ENCODE data around the gene BICD2. TPM values are rescaled to one million over a fixed set of nuclear protein-coding genes. Genes with fewer than 3 reads are reported as not detected.

The BICD2 gene
- total RNA-seq, 1 donor from 2014 or later, result 48.2 TPM

DNA sequence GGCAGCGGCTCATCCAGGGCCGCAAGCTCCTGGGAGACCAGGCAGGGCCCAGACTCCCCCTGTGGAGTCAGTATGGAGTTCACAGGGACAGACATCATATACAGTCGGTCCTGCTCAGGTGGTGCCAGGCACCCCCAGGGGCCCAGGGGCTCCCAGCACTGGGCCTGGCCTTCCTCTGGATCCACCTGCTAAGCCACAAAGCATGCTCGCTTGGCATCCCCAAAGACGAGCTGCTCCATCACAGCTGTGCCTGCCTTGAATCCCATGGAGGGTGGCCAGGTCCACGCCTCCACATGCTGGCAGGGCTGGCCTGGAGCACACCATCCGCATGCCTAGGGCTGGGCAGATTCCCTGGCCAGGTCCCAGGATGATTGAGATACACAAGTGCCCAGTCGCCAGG is 4.6 kb downstream of the BICD2 start:
- Histone ChIP-seq H3K4me2 (ENCODE audit: low read length) (no peak overlapping the region), H4K20me1 (ENCODE audit: insufficient read depth, low read length) (peaks cover 64% of the 10 kb centered on the region), H3K27me3 (ENCODE audit: insufficient read depth, low read length) (no peaks in the 10 kb centered on the region), H3K9ac (ENCODE audit: low read length) (no peak overlapping the region), H3K27ac (ENCODE audit: low read depth, low read length) (no peak overlapping the region), H3K4me3 (ENCODE audit: insufficient read depth, low read depth, low read length) (no peak overlapping the region), H3K4me1 (ENCODE audit: insufficient read depth, low read length) (peaks cover 6% of the 10 kb centered on the region), H3K9me3 (ENCODE audit: insufficient read depth, low read depth, low read length) (no peaks in the 10 kb centered on the region), H3K79me2 (ENCODE audit: insufficient read depth, low read length) (peaks cover 83% of the 10 kb centered on the region), H3K36me3 (ENCODE audit: insufficient read depth, low read length) (no peaks in the 10 kb centered on the region), H2AFZ (ENCODE audit: low read depth, low read length) (no peak overlapping the region)
- Mint-ChIP-seq H3K27me3 (ENCODE audit: low read depth, unreplicated experiment) (no peaks in the 10 kb centered on the region), H3K27ac (ENCODE audit: unreplicated experiment) (no peak overlapping the region), H3K4me1 (ENCODE audit: low read depth, unreplicated experiment) (peaks cover 15% of the 10 kb centered on the region), H3K36me3 (ENCODE audit: low read depth, unreplicated experiment) (no peaks in the 10 kb centered on the region), H3K9me3 (ENCODE audit: unreplicated experiment) (no peaks in the 10 kb centered on the region), H3K4me3 (ENCODE audit: unreplicated experiment) (no peak overlapping the region)
- FAIRE-seq (no peak), DNase-seq (ENCODE audit: low read depth) (no peak)
- no peak for TF ChIP-seq EZH2 (IDR thresholded peaks at IDR 0.05; ENCODE audit: insufficient read depth, low read length)
- TF ChIP-seq, protein P1, sequence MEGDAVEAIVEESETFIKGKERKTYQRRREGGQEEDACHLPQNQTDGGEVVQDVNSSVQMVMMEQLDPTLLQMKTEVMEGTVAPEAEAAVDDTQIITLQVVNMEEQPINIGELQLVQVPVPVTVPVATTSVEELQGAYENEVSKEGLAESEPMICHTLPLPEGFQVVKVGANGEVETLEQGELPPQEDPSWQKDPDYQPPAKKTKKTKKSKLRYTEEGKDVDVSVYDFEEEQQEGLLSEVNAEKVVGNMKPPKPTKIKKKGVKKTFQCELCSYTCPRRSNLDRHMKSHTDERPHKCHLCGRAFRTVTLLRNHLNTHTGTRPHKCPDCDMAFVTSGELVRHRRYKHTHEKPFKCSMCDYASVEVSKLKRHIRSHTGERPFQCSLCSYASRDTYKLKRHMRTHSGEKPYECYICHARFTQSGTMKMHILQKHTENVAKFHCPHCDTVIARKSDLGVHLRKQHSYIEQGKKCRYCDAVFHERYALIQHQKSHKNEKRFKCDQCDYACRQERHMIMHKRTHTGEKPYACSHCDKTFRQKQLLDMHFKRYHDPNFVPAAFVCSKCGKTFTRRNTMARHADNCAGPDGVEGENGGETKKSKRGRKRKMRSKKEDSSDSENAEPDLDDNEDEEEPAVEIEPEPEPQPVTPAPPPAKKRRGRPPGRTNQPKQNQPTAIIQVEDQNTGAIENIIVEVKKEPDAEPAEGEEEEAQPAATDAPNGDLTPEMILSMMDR (IDR thresholded peaks at IDR 0.05; ENCODE audit: insufficient read depth, low read depth, low read length), result no peak

DNA sequence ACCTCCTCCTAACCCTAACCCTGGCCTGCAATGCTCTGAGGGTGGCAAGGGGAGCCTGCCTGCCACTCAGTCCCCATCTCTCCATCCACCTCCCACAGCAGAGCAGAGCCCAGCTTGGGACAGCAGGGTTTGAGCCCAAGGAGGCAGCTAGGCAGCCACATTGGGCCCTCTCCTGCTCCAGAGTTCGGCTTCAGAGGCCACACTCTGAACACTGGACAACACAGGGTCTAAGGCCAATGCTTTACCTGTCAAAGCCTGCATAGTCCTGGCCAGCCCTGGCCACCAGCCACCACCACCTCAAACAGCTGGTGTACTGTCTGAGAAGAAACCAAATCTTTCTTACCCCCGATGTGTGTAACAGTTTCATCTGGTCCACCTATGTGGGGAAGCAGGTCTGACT is 5.2 kb downstream of the BICD2 start:
- H3K9me3 Mint-ChIP-seq (ENCODE audit: unreplicated experiment), result no peaks in the 10 kb centered on the region
- H4K20me1 ChIP-seq (ENCODE audit: insufficient read depth, low read length), result peaks cover 65% of the 10 kb centered on the region
- H3K4me1 Mint-ChIP-seq (ENCODE audit: low read depth, unreplicated experiment), result peaks cover 15% of the 10 kb centered on the region

DNA sequence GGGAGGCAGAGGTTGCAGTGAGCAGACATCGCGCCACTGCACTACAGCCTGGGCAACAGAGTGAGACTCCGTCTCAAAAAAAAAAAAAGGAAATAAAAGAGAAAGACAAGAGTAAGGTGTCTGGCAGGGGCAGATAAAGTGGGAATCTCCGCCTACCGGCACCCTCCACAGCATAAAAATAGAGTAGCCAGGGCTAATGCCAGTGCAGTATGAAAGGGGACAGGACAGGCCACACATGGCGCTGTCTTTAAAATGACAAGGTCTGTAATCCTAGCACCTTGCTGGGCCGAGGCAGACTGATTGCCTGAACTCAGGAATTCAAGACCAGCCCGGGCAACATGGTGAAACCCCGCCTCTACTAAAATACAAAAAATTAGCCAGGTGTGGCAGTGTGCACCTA is 7.8 kb downstream of the BICD2 start:
- Histone ChIP-seq H2AFZ (ENCODE audit: low read depth, low read length) (no peak overlapping the region), H3K4me3 (ENCODE audit: insufficient read depth, low read depth, low read length) (no peak overlapping the region), H3K27ac (ENCODE audit: low read depth, low read length) (no peak overlapping the region), H3K36me3 (ENCODE audit: insufficient read depth, low read length) (no peaks in the 10 kb centered on the region), H3K79me2 (ENCODE audit: insufficient read depth, low read length) (peaks cover 82% of the 10 kb centered on the region), H3K9ac (ENCODE audit: low read length) (no peak overlapping the region), H3K4me1 (ENCODE audit: insufficient read depth, low read length) (no peaks in the 10 kb centered on the region), H3K27me3 (ENCODE audit: insufficient read depth, low read length) (no peaks in the 10 kb centered on the region), H4K20me1 (ENCODE audit: insufficient read depth, low read length) (peaks cover 65% of the 10 kb centered on the region), H3K9me3 (ENCODE audit: insufficient read depth, low read depth, low read length) (no peaks in the 10 kb centered on the region), H3K4me2 (ENCODE audit: low read length) (no peak overlapping the region)
- Mint-ChIP-seq H3K27me3 (ENCODE audit: low read depth, unreplicated experiment) (no peaks in the 10 kb centered on the region), H3K36me3 (ENCODE audit: low read depth, unreplicated experiment) (peaks cover 2% of the 10 kb centered on the region), H3K27ac (ENCODE audit: unreplicated experiment) (no peak overlapping the region), H3K9me3 (ENCODE audit: unreplicated experiment) (peaks cover 3% of the 10 kb centered on the region), H3K4me1 (ENCODE audit: low read depth, unreplicated experiment) (peaks cover 6% of the 10 kb centered on the region), H3K4me3 (ENCODE audit: unreplicated experiment) (no peak overlapping the region)
- FAIRE-seq, result no peak
- DNase-seq (ENCODE audit: low read depth), result no peak
- no peak for TF ChIP-seq EZH2 (IDR thresholded peaks at IDR 0.05; ENCODE audit: insufficient read depth, low read length)
- TF ChIP-seq, protein P1 (IDR thresholded peaks at IDR 0.05; ENCODE audit: insufficient read depth, low read depth, low read length), result no peak

More for the DNA sequence above, 5.2 kb downstream of the BICD2 start:
- Histone ChIP-seq H3K9ac (ENCODE audit: low read length) (no peak overlapping the region), H3K79me2 (ENCODE audit: insufficient read depth, low read length) (peaks cover 84% of the 10 kb centered on the region), H3K9me3 (ENCODE audit: insufficient read depth, low read depth, low read length) (no peaks in the 10 kb centered on the region), H3K27ac (ENCODE audit: low read depth, low read length) (no peak overlapping the region), H3K27me3 (ENCODE audit: insufficient read depth, low read length) (no peaks in the 10 kb centered on the region), H2AFZ (ENCODE audit: low read depth, low read length) (no peak overlapping the region), H3K4me1 (ENCODE audit: insufficient read depth, low read length) (peaks cover 6% of the 10 kb centered on the region), H3K36me3 (ENCODE audit: insufficient read depth, low read length) (no peaks in the 10 kb centered on the region), H3K4me3 (ENCODE audit: insufficient read depth, low read depth, low read length) (no peak overlapping the region), H3K4me2 (ENCODE audit: low read length) (no peak overlapping the region)
- Mint-ChIP-seq H3K36me3 (ENCODE audit: low read depth, unreplicated experiment) (no peaks in the 10 kb centered on the region), H3K4me3 (ENCODE audit: unreplicated experiment) (no peak overlapping the region), H3K27me3 (ENCODE audit: low read depth, unreplicated experiment) (no peaks in the 10 kb centered on the region), H3K27ac (ENCODE audit: unreplicated experiment) (no peak overlapping the region)
- no peak for TF ChIP-seq EZH2 (IDR thresholded peaks at IDR 0.05; ENCODE audit: insufficient read depth, low read length)
- TF ChIP-seq, protein P1 (IDR thresholded peaks at IDR 0.05; ENCODE audit: insufficient read depth, low read depth, low read length), result no peak
- DNase-seq (ENCODE audit: low read depth) (no peak), FAIRE-seq (no peak)
